Stimulated activated CD4-positive, alpha-beta T cell treated with anti-CD3 and anti-CD28 coated beads, TNF-alpha, amount 100 ng/mL, for 24 hours (primary cell): Measurements from ENCODE around the gene FANCF.

ENCODE experiments used
- DNase-seq, 3 experiments: peaks; one replicate each; pipeline ENCODE4 v3.0.0-alpha.2; 2020; ENCODE audit warnings: low read depth in 3 of 3

Gene FANCF

GRCh38 chr11:22624742-22625447 is 728 bp downstream of the FANCF start:
- peak; percentile 22 to 54 (median 43) for DNase-seq

GRCh38 chr11:22617868-22618267 is 7.8 kb downstream of the FANCF start:
- DNase-seq, result no peak

- DNase-seq, result no peak
Measured at GRCh38 chr11:22603933-22604332, 21.7 kb downstream of the FANCF start.

- DNase-seq, result no peak
Measured at GRCh38 chr11:22602504-22602903, 23.1 kb downstream of the FANCF start.

GRCh38 chr11:22599458-22599857 is 26.2 kb downstream of the FANCF start:
- no peak for DNase-seq

- no peak for DNase-seq
Measured at GRCh38 chr11:22597062-22597461, 28.6 kb downstream of the FANCF start.

GRCh38 chr11:22584976-22585375 is 40.6 kb downstream of the FANCF start:
- no peak for DNase-seq

- DNase-seq, result no peak
Measured at GRCh38 chr11:22583963-22584492, 41.6 kb downstream of the FANCF start.

GRCh38 chr11:22582151-22582410 is 43.5 kb downstream of the FANCF start:
- DNase-seq, result no peak

GRCh38 chr11:22581354-22582150 is 44.1 kb downstream of the FANCF start:
- DNase-seq, result no peak

- no peak for DNase-seq
Measured at GRCh38 chr11:22577854-22578253, 47.8 kb downstream of the FANCF start.
